NK-92 treated with Interleukin-12 subunit alpha and Interleukin-12 subunit beta, amount 100 ng/mL, for 24 hours (cell line): ENCODE results near the gene XPC.
A peak's percentile ranks its signal among the peaks of the same experiment; 100 is the strongest.

ENCODE experiments used
- DNase-seq: peaks from one replicate; lab custom pipeline; 2025; lab: John Stamatoyannopoulos, UW

The XPC gene

GRCh38 chr3:14147617-14148016, 30.8 kb downstream of the XPC start:
- DNase-seq = no peak

GRCh38 chr3:14147066-14147435, 31.4 kb downstream of the XPC start:
- no peak for DNase-seq

- DNase-seq = no peak
Observed at GRCh38 chr3:14146381-14147065, 31.9 kb downstream of the XPC start.

- DNase-seq = no peak
Observed at GRCh38 chr3:14145670-14146380, 32.6 kb downstream of the XPC start.

- DNase-seq = no peak
Observed at GRCh38 chr3:14145236-14145635, 33.2 kb downstream of the XPC start.

GRCh38 chr3:14144423-14145075, 33.9 kb downstream of the XPC start:
- DNase-seq = peak; percentile 62

GRCh38 chr3:14143271-14144225, 34.9 kb downstream of the XPC start:
- no peak for DNase-seq

GRCh38 chr3:14142567-14143270, 35.7 kb downstream of the XPC start:
- no peak for DNase-seq

- DNase-seq = no peak
Observed at GRCh38 chr3:14141602-14142341, 36.6 kb downstream of the XPC start.

GRCh38 chr3:14141144-14141543, 37.3 kb downstream of the XPC start:
- DNase-seq = no peak

- DNase-seq = no peak
Observed at GRCh38 chr3:14140668-14141067, 37.7 kb downstream of the XPC start.

GRCh38 chr3:14139771-14140170, 38.6 kb downstream of the XPC start:
- DNase-seq = no peak

- no peak for DNase-seq
Observed at GRCh38 chr3:14138878-14139655, 39.3 kb downstream of the XPC start.

- no peak for DNase-seq
Observed at GRCh38 chr3:14138109-14138877, 40.1 kb downstream of the XPC start.

GRCh38 chr3:14137445-14137844, 41.0 kb downstream of the XPC start:
- DNase-seq = no peak

- no peak for DNase-seq
Observed at GRCh38 chr3:14137004-14137403, 41.4 kb downstream of the XPC start.

- no peak for DNase-seq
Observed at GRCh38 chr3:14135581-14135980, 42.8 kb downstream of the XPC start.

GRCh38 chr3:14134291-14134690, 44.1 kb downstream of the XPC start:
- DNase-seq = no peak

- DNase-seq = no peak
Observed at GRCh38 chr3:14133876-14134275, 44.5 kb downstream of the XPC start.
